Trophoblast cell (in vitro differentiated cells and primary cell): Measurements from ENCODE around the gene MYO5A.

Experiments
- DNase-seq, 2 donors: peaks; one replicate each; pipeline ENCODE4 v3.0.0-alpha.2; 2016
- H2AFZ ChIP-seq: 2 replicates; pipeline ENCODE4 v1.6.1; 2013; ENCODE audit warnings: low read length, moderate library complexity, mild to moderate bottlenecking; ENCODE audit not compliant: insufficient read depth, poor library complexity
- H2AK5ac ChIP-seq: 2 replicates; pipeline ENCODE4 v1.6.1; 2013; ENCODE audit warnings: mild to moderate bottlenecking, low read length
- H2BK120ac ChIP-seq: 2 replicates; pipeline ENCODE4 v1.6.1; 2013; ENCODE audit warnings: low read length, mild to moderate bottlenecking, moderate library complexity; ENCODE audit not compliant: insufficient read depth, poor library complexity
- H2BK12ac ChIP-seq: 2 replicates; pipeline ENCODE4 v1.6.1; 2013; ENCODE audit warnings: mild to moderate bottlenecking, low read length, moderate library complexity
- H2BK5ac ChIP-seq: 2 replicates; pipeline ENCODE4 v1.6.1; 2013; ENCODE audit warnings: low read length, low read depth, moderate library complexity, mild to moderate bottlenecking; ENCODE audit not compliant: poor library complexity
- H3K14ac ChIP-seq: 2 replicates; pipeline ENCODE4 v1.6.1; 2013; ENCODE audit warnings: mild to moderate bottlenecking, low read length
- H3K18ac ChIP-seq: 2 replicates; pipeline ENCODE4 v1.6.1; 2013; ENCODE audit warnings: mild to moderate bottlenecking, low read length
- H3K23ac ChIP-seq: 2 replicates; pipeline ENCODE4 v1.6.1; 2013; ENCODE audit warnings: low read length
- H3K27ac ChIP-seq: 2 replicates; pipeline ENCODE4 v1.5.1; 2013; ENCODE audit warnings: low read depth, mild to moderate bottlenecking, inconsistent platforms, low read length, moderate library complexity
- H3K27me3 ChIP-seq: 2 replicates; pipeline ENCODE4 v1.6.1; 2013; ENCODE audit warnings: inconsistent platforms, mild to moderate bottlenecking, low read length, moderate library complexity; ENCODE audit not compliant: insufficient read depth
- H3K36me3 ChIP-seq, 2 experiments: 1 replicate in 1 of 2; 2 replicates in 1 of 2; pipeline ENCODE4 v1.6.1; 2013; ENCODE audit warnings: low read length in 2 of 2, mild to moderate bottlenecking in 2 of 2, moderate library complexity in 1 of 2; ENCODE audit not compliant: insufficient read depth in 2 of 2, control insufficient read depth in 1 of 2
- H3K4ac ChIP-seq: 2 replicates; pipeline ENCODE4 v1.6.1; 2013; ENCODE audit warnings: low read depth, mild to moderate bottlenecking, low read length, moderate library complexity
- H3K4me1 ChIP-seq, 2 experiments: 1 replicate in 1 of 2; 2 replicates in 1 of 2; pipeline ENCODE4 v1.6.1; 2013; ENCODE audit warnings: low read length in 2 of 2, mild to moderate bottlenecking in 2 of 2, moderate library complexity in 1 of 2; ENCODE audit not compliant: insufficient read depth in 2 of 2, control insufficient read depth in 1 of 2
- H3K4me2 ChIP-seq: 2 replicates; pipeline ENCODE4 v1.6.1; 2013; ENCODE audit warnings: inconsistent platforms, mild to moderate bottlenecking, low read length, moderate library complexity
- H3K4me3 ChIP-seq: 2 replicates; pipeline ENCODE4 v1.5.1; 2013; ENCODE audit warnings: mild to moderate bottlenecking, low read depth, low read length, inconsistent platforms
- H3K79me1 ChIP-seq: one replicate; pipeline ENCODE4 v1.6.1; 2013; ENCODE audit warnings: low read length
- H3K79me2 ChIP-seq: 2 replicates; pipeline ENCODE4 v1.6.1; 2013; ENCODE audit warnings: low read length, mild to moderate bottlenecking; ENCODE audit not compliant: control insufficient read depth, insufficient read depth, poor library complexity
- H3K9ac ChIP-seq: 2 replicates; pipeline ENCODE4 v1.6.1; 2013; ENCODE audit warnings: mild to moderate bottlenecking, low read length
- H3K9me3 ChIP-seq: 2 replicates; pipeline ENCODE4 v1.6.1; 2013; ENCODE audit warnings: low read depth, mild to moderate bottlenecking, control low read depth, inconsistent platforms, low read length; ENCODE audit not compliant: insufficient read depth
- H4K12ac ChIP-seq: 2 replicates; pipeline ENCODE4 v1.6.1; 2013; ENCODE audit warnings: low read depth, mild to moderate bottlenecking, low read length, moderate library complexity
- H4K8ac ChIP-seq: 2 replicates; pipeline ENCODE4 v1.6.1; 2013; ENCODE audit warnings: low read depth, mild to moderate bottlenecking, low read length, moderate library complexity
- H4K91ac ChIP-seq: one replicate; pipeline ENCODE4 v1.6.1; 2013; ENCODE audit warnings: low read depth, mild to moderate bottlenecking, low read length, moderate library complexity
- WGBS: extraction: QIAGEN DNeasy Blood & Tissue Kit; methylation state at CpG from one replicate; pipeline ENCODE4 v1.1.7; 2013; ENCODE audit warnings: missing lambda C conversion rate; ENCODE audit not compliant: insufficient read length, insufficient coverage; ENCODE audit errors: extremely low coverage; 5-methylcytosine and 5-hydroxymethylcytosine counted together

MYO5A gene

GRCh38 chr15:52291204-52291603 is 237.5 kb downstream of the MYO5A start:
- H4K8ac ChIP-seq: no peak overlapping the region
- H3K79me1 ChIP-seq: no peaks in the 10 kb centered on the region
- no peaks in the 10 kb centered on the region for H3K36me3 ChIP-seq
- WGBS: no CpG with 5 or more reads among the region's 4 CpGs
- peaks cover 6% of the 10 kb centered on the region in 2 experiments for H3K4me1 ChIP-seq
- no peak overlapping the region for H3K27ac ChIP-seq
- no peak overlapping the region for H2AK5ac ChIP-seq
- peaks cover 2% of the 10 kb centered on the region for H3K9me3 ChIP-seq
- H2BK5ac ChIP-seq: no peak overlapping the region
- no peak overlapping the region for H3K14ac ChIP-seq
- H3K79me2 ChIP-seq: no peaks in the 10 kb centered on the region
- H3K18ac ChIP-seq: no peak overlapping the region
- H3K9ac ChIP-seq: no peak overlapping the region
- H3K27me3 ChIP-seq: peaks cover 4% of the 10 kb centered on the region
- no peak overlapping the region for H3K4me3 ChIP-seq
- no peak overlapping the region for H4K12ac ChIP-seq
- H4K91ac ChIP-seq: no peak overlapping the region
- H3K4me2 ChIP-seq: no peak overlapping the region
- DNase-seq: no peak
- no peak overlapping the region for H2BK12ac ChIP-seq
- no peak overlapping the region for H3K4ac ChIP-seq
- H2AFZ ChIP-seq: no peak overlapping the region
- H2BK120ac ChIP-seq: no peak overlapping the region
- H3K23ac ChIP-seq: no peak overlapping the region

GRCh38 chr15:52290800-52291199 is 237.9 kb downstream of the MYO5A start:
- no CpG with 5 or more reads among the region's 3 CpGs for WGBS
- H2BK5ac ChIP-seq: no peak overlapping the region
- H3K36me3 ChIP-seq: no peaks in the 10 kb centered on the region
- H3K9me3 ChIP-seq: peaks cover 2% of the 10 kb centered on the region
- H4K12ac ChIP-seq: no peak overlapping the region
- DNase-seq: no peak
- H3K9ac ChIP-seq: no peak overlapping the region
- no peaks in the 10 kb centered on the region for H3K79me1 ChIP-seq
- H4K8ac ChIP-seq: no peak overlapping the region
- peaks cover 6% of the 10 kb centered on the region in 2 experiments for H3K4me1 ChIP-seq
- H3K79me2 ChIP-seq: no peaks in the 10 kb centered on the region
- H3K27me3 ChIP-seq: peaks cover 4% of the 10 kb centered on the region
- no peak overlapping the region for H3K27ac ChIP-seq
- H3K18ac ChIP-seq: no peak overlapping the region
- H2AK5ac ChIP-seq: no peak overlapping the region
- H3K23ac ChIP-seq: no peak overlapping the region
- no peak overlapping the region for H2BK120ac ChIP-seq
- H3K4ac ChIP-seq: no peak overlapping the region
- no peak overlapping the region for H3K4me2 ChIP-seq
- H3K14ac ChIP-seq: no peak overlapping the region
- H4K91ac ChIP-seq: no peak overlapping the region
- no peak overlapping the region for H2BK12ac ChIP-seq
- H2AFZ ChIP-seq: no peak overlapping the region
- H3K4me3 ChIP-seq: no peak overlapping the region

GRCh38 chr15:52290329-52290728 is 238.4 kb downstream of the MYO5A start:
- Histone ChIP-seq H2BK5ac (no peak overlapping the region), H3K4me3 (no peak overlapping the region), H3K23ac (no peak overlapping the region), H4K8ac (no peak overlapping the region), H4K91ac (no peak overlapping the region), H3K4me2 (no peak overlapping the region), H2AFZ (no peak overlapping the region), H3K27me3 (peaks cover 4% of the 10 kb centered on the region), H2AK5ac (no peak overlapping the region), H3K4me1 (peaks cover 6% of the 10 kb centered on the region in 2 experiments), H3K4ac (no peak overlapping the region), H2BK120ac (no peak overlapping the region), H4K12ac (no peak overlapping the region), H2BK12ac (no peak overlapping the region), H3K79me2 (no peaks in the 10 kb centered on the region), H3K18ac (no peak overlapping the region), H3K9me3 (peaks cover 5% of the 10 kb centered on the region), H3K27ac (no peak overlapping the region), H3K14ac (no peak overlapping the region), H3K9ac (no peak overlapping the region), H3K36me3 (peaks cover 0 to 2% of the 10 kb centered on the region in 2 experiments), H3K79me1 (no peaks in the 10 kb centered on the region)
- no CpG with 5 or more reads among the region's 4 CpGs for WGBS
- no peak for DNase-seq

- H3K9ac ChIP-seq: no peak overlapping the region
- no peaks in the 10 kb centered on the region for H3K27me3 ChIP-seq
- no peak overlapping the region for H3K4ac ChIP-seq
- H4K91ac ChIP-seq: no peak overlapping the region
- DNase-seq: no peak
- no peak overlapping the region for H2AFZ ChIP-seq
- H3K18ac ChIP-seq: no peak overlapping the region
- H2BK5ac ChIP-seq: no peak overlapping the region
- H3K36me3 ChIP-seq: peaks cover 0 to 2% of the 10 kb centered on the region in 2 experiments
- H3K9me3 ChIP-seq: peaks cover 5% of the 10 kb centered on the region
- no peak overlapping the region for H4K8ac ChIP-seq
- no peaks in the 10 kb centered on the region for H3K79me2 ChIP-seq
- H2BK120ac ChIP-seq: no peak overlapping the region
- H3K4me3 ChIP-seq: no peak overlapping the region
- H3K14ac ChIP-seq: no peak overlapping the region
- no CpG with 5 or more reads among the region's 4 CpGs for WGBS
- H4K12ac ChIP-seq: no peak overlapping the region
- no peak overlapping the region for H3K4me2 ChIP-seq
- H2AK5ac ChIP-seq: no peak overlapping the region
- no peak overlapping the region for H3K23ac ChIP-seq
- no peak overlapping the region for H2BK12ac ChIP-seq
- H3K27ac ChIP-seq: no peak overlapping the region
- no peaks in the 10 kb centered on the region for H3K79me1 ChIP-seq
- peaks cover 0 to 2% of the 10 kb centered on the region in 2 experiments for H3K4me1 ChIP-seq
Observed at GRCh38 chr15:52289629-52290081, 239.0 kb downstream of the MYO5A start.
